Measurements from ENCODE around the gene CSF3.

DNA sequence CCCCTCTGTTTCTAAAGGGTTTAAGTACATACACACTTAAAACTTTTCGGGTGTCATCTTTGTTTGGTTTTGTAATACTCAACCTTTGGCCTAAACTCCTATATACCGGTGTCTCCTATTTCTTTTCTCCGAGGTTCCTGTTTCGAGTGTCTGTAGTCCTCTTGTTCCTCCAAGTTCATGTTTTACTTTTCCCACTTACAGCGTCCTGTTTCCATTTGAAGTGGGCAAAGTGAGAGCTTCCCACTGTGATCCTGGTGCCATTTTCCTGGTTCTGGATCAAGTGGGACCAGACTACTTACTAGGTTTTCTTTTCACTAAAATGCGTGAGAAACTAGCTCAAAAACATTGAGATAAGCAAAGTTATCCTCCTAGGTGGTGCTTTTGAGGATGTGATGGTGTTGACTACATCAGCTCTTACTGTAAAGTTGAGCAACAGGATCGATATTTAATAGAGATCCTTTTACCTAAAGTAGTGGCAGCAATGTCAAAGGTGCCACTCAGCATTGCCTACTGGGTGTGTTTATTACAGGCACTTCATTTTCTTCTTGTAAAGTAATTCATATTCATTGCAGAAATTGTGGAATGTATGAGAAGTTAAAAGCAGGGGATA is 33.4 kb upstream of the CSF3 start:
- TF ChIP-seq, protein P1, sequence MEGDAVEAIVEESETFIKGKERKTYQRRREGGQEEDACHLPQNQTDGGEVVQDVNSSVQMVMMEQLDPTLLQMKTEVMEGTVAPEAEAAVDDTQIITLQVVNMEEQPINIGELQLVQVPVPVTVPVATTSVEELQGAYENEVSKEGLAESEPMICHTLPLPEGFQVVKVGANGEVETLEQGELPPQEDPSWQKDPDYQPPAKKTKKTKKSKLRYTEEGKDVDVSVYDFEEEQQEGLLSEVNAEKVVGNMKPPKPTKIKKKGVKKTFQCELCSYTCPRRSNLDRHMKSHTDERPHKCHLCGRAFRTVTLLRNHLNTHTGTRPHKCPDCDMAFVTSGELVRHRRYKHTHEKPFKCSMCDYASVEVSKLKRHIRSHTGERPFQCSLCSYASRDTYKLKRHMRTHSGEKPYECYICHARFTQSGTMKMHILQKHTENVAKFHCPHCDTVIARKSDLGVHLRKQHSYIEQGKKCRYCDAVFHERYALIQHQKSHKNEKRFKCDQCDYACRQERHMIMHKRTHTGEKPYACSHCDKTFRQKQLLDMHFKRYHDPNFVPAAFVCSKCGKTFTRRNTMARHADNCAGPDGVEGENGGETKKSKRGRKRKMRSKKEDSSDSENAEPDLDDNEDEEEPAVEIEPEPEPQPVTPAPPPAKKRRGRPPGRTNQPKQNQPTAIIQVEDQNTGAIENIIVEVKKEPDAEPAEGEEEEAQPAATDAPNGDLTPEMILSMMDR (IDR thresholded peaks at IDR 0.05 in 2 of 3, conservative IDR thresholded peaks at IDR 0.05 in 1 of 3; ENCODE audit: borderline replicate concordance in 1 of 3, insufficient read depth in 1 of 3, low read depth in 2 of 3, low read length in 2 of 3): no peak
- TF ChIP-seq EGR1 (IDR thresholded peaks at IDR 0.05; ENCODE audit: low read depth) (no peak), POLR2A (IDR thresholded peaks at IDR 0.05; ENCODE audit: borderline replicate concordance, extremely low read depth, insufficient read depth, insufficient read length) (no peak), YY1 (IDR thresholded peaks at IDR 0.05; ENCODE audit: extremely low read depth, insufficient replicate concordance, low read depth, low read length) (no peak), RAD21 (IDR thresholded peaks at IDR 0.05; ENCODE audit: low read depth) (no peak), POLR2AphosphoS5 (IDR thresholded peaks at IDR 0.05; ENCODE audit: low read depth, low read length) (no peak), JUND (IDR thresholded peaks at IDR 0.05) (no peak), EZH2 (IDR thresholded peaks at IDR 0.05) (no peak), FOSL1 (IDR thresholded peaks at IDR 0.05; ENCODE audit: low read depth) (no peak), CBX3 (IDR thresholded peaks at IDR 0.05; ENCODE audit: low read depth) (no peak), EZH2phosphoT487 (IDR thresholded peaks at IDR 0.05; ENCODE audit: borderline replicate concordance) (no peak), ZNF274 (IDR thresholded peaks at IDR 0.05; ENCODE audit: low read depth, low read length) (no peak)
- TF ChIP-seq, protein P2, sequence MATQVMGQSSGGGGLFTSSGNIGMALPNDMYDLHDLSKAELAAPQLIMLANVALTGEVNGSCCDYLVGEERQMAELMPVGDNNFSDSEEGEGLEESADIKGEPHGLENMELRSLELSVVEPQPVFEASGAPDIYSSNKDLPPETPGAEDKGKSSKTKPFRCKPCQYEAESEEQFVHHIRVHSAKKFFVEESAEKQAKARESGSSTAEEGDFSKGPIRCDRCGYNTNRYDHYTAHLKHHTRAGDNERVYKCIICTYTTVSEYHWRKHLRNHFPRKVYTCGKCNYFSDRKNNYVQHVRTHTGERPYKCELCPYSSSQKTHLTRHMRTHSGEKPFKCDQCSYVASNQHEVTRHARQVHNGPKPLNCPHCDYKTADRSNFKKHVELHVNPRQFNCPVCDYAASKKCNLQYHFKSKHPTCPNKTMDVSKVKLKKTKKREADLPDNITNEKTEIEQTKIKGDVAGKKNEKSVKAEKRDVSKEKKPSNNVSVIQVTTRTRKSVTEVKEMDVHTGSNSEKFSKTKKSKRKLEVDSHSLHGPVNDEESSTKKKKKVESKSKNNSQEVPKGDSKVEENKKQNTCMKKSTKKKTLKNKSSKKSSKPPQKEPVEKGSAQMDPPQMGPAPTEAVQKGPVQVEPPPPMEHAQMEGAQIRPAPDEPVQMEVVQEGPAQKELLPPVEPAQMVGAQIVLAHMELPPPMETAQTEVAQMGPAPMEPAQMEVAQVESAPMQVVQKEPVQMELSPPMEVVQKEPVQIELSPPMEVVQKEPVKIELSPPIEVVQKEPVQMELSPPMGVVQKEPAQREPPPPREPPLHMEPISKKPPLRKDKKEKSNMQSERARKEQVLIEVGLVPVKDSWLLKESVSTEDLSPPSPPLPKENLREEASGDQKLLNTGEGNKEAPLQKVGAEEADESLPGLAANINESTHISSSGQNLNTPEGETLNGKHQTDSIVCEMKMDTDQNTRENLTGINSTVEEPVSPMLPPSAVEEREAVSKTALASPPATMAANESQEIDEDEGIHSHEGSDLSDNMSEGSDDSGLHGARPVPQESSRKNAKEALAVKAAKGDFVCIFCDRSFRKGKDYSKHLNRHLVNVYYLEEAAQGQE (IDR thresholded peaks at IDR 0.05; ENCODE audit: low read depth): no peak

Data from HCT116 (cell line).